ENCODE results near the gene ADAMTS17.

GRCh38 chr15:100216182-100216581 is 125.6 kb downstream of the ADAMTS17 start:
- TF ChIP-seq CTCF (conservative IDR thresholded peaks at IDR 0.05), result no peak
- TF ChIP-seq ZFX (IDR thresholded peaks at IDR 0.05), result no peak
